Skeletal muscle tissue (tissue), 4 donors: ENCODE measurements around the gene OR10K1. TPM values are rescaled to one million over a fixed set of nuclear protein-coding genes. Genes with fewer than 3 reads are reported as not detected.

Source experiments
- H3K27ac ChIP-seq: one replicate; pipeline ENCODE4 v1.7.0; 2013; ENCODE audit warnings: mild to moderate bottlenecking, low read depth, low read length, inconsistent platforms
- H3K27me3 ChIP-seq, 3 donors: one replicate each; pipeline ENCODE4 v1.7.0; 2013; ENCODE audit warnings: low read length in 3 of 3; ENCODE audit not compliant: control insufficient read depth in 3 of 3, insufficient read depth in 3 of 3
- H3K36me3 ChIP-seq, 3 donors: one replicate each; pipeline ENCODE4 v1.7.0; 2013; ENCODE audit warnings: low read length in 3 of 3; ENCODE audit not compliant: control insufficient read depth in 3 of 3, insufficient read depth in 3 of 3
- H3K4me1 ChIP-seq, 3 donors: one replicate each; pipeline ENCODE4 v1.7.0; 2013; ENCODE audit warnings: low read length in 3 of 3, mild to moderate bottlenecking in 3 of 3; ENCODE audit not compliant: control insufficient read depth in 3 of 3, insufficient read depth in 3 of 3
- H3K4me3 ChIP-seq, 3 donors: one replicate each; pipeline ENCODE4 v1.7.0; 2013; ENCODE audit warnings: low read length in 3 of 3
- H3K9ac ChIP-seq, 3 donors: one replicate each; pipeline ENCODE4 v1.7.0; 2013; ENCODE audit warnings: low read length in 3 of 3, mild to moderate bottlenecking in 3 of 3, moderate library complexity in 2 of 3, low read depth in 1 of 3
- H3K9me3 ChIP-seq, 3 donors: one replicate each; pipeline ENCODE4 v1.7.0; 2013; ENCODE audit warnings: low read length in 3 of 3; ENCODE audit not compliant: control insufficient read depth in 3 of 3
- total RNA-seq: library from RNA; depleted of rRNA; stranded (reverse); fragments of >200 nt; gene quantifications from one replicate; pipeline ENCODE4 v1.2.3, GENCODE V29; 2014
- donor health status: Osteomylitis.

OR10K1 gene
- total RNA-seq, 1 donor from 2014 or later, result not detected

- Histone ChIP-seq H3K9me3 (no peaks in the 10 kb centered on the region), H3K27ac (no peak overlapping the region), H3K27me3 (no peaks in the 10 kb centered on the region), H3K4me3 (no peak overlapping the region), H3K9ac (no peak overlapping the region), H3K4me1 (no peaks in the 10 kb centered on the region), H3K36me3 (no peaks in the 10 kb centered on the region)
These were observed 4.4 kb upstream of the OR10K1 start for GRCh38 chr1:158457246-158457645.

GRCh38 chr1:158458263-158458662 is 3.4 kb upstream of the OR10K1 start:
- Histone ChIP-seq H3K9me3 (no peaks in the 10 kb centered on the region), H3K27me3 (no peaks in the 10 kb centered on the region), H3K4me3 (no peak overlapping the region), H3K9ac (no peak overlapping the region), H3K27ac (no peak overlapping the region), H3K4me1 (no peaks in the 10 kb centered on the region), H3K36me3 (no peaks in the 10 kb centered on the region)

GRCh38 chr1:158471920-158472319 is 10.3 kb downstream of the OR10K1 start, which contains the start of gene OR10R2:
Gene OR10R2 (plus strand): TSS chr1:158472220. CDS start chr1:158472326, 106 bp downstream.
- Histone ChIP-seq H3K4me3 (no peak within 1 kb of the TSS), H3K27ac (no peak within 1 kb of the TSS), H3K4me1 (no peaks in the 10 kb centered on the region), H3K9me3 (no peaks in the 10 kb centered on the region), H3K36me3 (no peaks in the 10 kb centered on the region), H3K27me3 (no peaks in the 10 kb centered on the region), H3K9ac (no peak within 1 kb of the TSS)

GRCh38 chr1:158485455-158485854 is 23.8 kb downstream of the OR10K1 start:
- H3K9ac ChIP-seq, result no peak overlapping the region
- no peak overlapping the region for H3K27ac ChIP-seq
- no peaks in the 10 kb centered on the region for H3K36me3 ChIP-seq
- no peaks in the 10 kb centered on the region for H3K4me1 ChIP-seq
- no peak overlapping the region for H3K4me3 ChIP-seq
- H3K27me3 ChIP-seq, result no peaks in the 10 kb centered on the region
- no peaks in the 10 kb centered on the region for H3K9me3 ChIP-seq

GRCh38 chr1:158491316-158491715 is 29.7 kb downstream of the OR10K1 start:
- Histone ChIP-seq H3K36me3 (no peaks in the 10 kb centered on the region), H3K27me3 (no peaks in the 10 kb centered on the region), H3K27ac (no peak overlapping the region), H3K9ac (no peak overlapping the region), H3K4me1 (no peaks in the 10 kb centered on the region), H3K4me3 (no peak overlapping the region), H3K9me3 (no peaks in the 10 kb centered on the region)

GRCh38 chr1:158493054-158493453 is 31.4 kb downstream of the OR10K1 start:
- no peak overlapping the region for H3K4me3 ChIP-seq
- H3K27me3 ChIP-seq, result no peaks in the 10 kb centered on the region

GRCh38 chr1:158494796-158495195 is 33.2 kb downstream of the OR10K1 start:
- Histone ChIP-seq H3K4me1 (no peaks in the 10 kb centered on the region), H3K9ac (no peak overlapping the region), H3K36me3 (no peaks in the 10 kb centered on the region), H3K9me3 (no peaks in the 10 kb centered on the region), H3K4me3 (no peak overlapping the region), H3K27ac (no peak overlapping the region), H3K27me3 (no peaks in the 10 kb centered on the region)

More at GRCh38 chr1:158493054-158493453, 31.4 kb downstream of the OR10K1 start:
- no peaks in the 10 kb centered on the region for H3K36me3 ChIP-seq
- no peak overlapping the region for H3K27ac ChIP-seq
- no peaks in the 10 kb centered on the region for H3K9me3 ChIP-seq
- H3K4me1 ChIP-seq, result no peaks in the 10 kb centered on the region
- no peak overlapping the region for H3K9ac ChIP-seq

- Histone ChIP-seq H3K9me3 (no peaks in the 10 kb centered on the region), H3K27ac (no peak overlapping the region), H3K9ac (no peak overlapping the region), H3K4me1 (no peaks in the 10 kb centered on the region), H3K4me3 (no peak overlapping the region), H3K36me3 (no peaks in the 10 kb centered on the region), H3K27me3 (no peaks in the 10 kb centered on the region)
These were observed 34.7 kb downstream of the OR10K1 start for GRCh38 chr1:158496374-158496773.

- no peaks in the 10 kb centered on the region for H3K4me1 ChIP-seq
- H3K9me3 ChIP-seq, result peaks cover 0 to 5% (median 0%) of the 10 kb centered on the region in 3 donors
- H3K27ac ChIP-seq, result no peak overlapping the region
- H3K36me3 ChIP-seq, result no peaks in the 10 kb centered on the region
- no peaks in the 10 kb centered on the region for H3K27me3 ChIP-seq
- no peak overlapping the region for H3K9ac ChIP-seq
- H3K4me3 ChIP-seq, result no peak overlapping the region
These were observed 44.8 kb downstream of the OR10K1 start for GRCh38 chr1:158506369-158506987.

GRCh38 chr1:158507511-158507910 is 45.9 kb downstream of the OR10K1 start:
- H3K4me3 ChIP-seq, result no peak overlapping the region
- H3K9me3 ChIP-seq, result peaks cover 0 to 5% (median 0%) of the 10 kb centered on the region in 3 donors
- H3K9ac ChIP-seq, result no peak overlapping the region
- no peaks in the 10 kb centered on the region for H3K36me3 ChIP-seq
- no peaks in the 10 kb centered on the region for H3K27me3 ChIP-seq
- H3K27ac ChIP-seq, result no peak overlapping the region
- no peaks in the 10 kb centered on the region for H3K4me1 ChIP-seq
